Gastroesophageal sphincter (tissue), 4 donors: ENCODE results near the gene DNTT. TPM values are rescaled to one million over a fixed set of nuclear protein-coding genes. Genes with fewer than 3 reads are reported as not detected.

ENCODE experiments used
- ATAC-seq: fragments of 150-250 bp; one replicate; pipeline ENCODE4 v1.9.1; 2016; ENCODE audit warnings: mild to moderate bottlenecking, moderate library complexity
- H3K27ac ChIP-seq, 4 donors: fragments of 200-600 bp; sonication (generic) in 3 of 4; 1 replicate in 3 of 4; 2 replicates in 1 of 4; pipeline ENCODE4 v1.5.1; 2016 to 2019
- H3K27me3 ChIP-seq: fragments of 200-600 bp; sonication (generic); one replicate; pipeline ENCODE4 v1.5.1; 2019
- H3K36me3 ChIP-seq, 2 donors: fragments of 200-600 bp; sonication (generic); one replicate each; pipeline ENCODE4 v1.5.1; 2019; ENCODE audit warnings: control low read depth in 1 of 2
- H3K4me1 ChIP-seq, 3 donors: fragments of 200-600 bp; sonication (generic); 1 replicate in 2 of 3; 2 replicates in 1 of 3; pipeline ENCODE4 v1.5.1; 2016 to 2019; ENCODE audit warnings: control low read depth in 2 of 3
- H3K4me3 ChIP-seq, 2 donors: fragments of 200-600 bp; sonication (generic); one replicate each; pipeline ENCODE4 v1.5.1; 2019; ENCODE audit warnings: mild to moderate bottlenecking in 1 of 2, moderate library complexity in 1 of 2
- H3K9me3 ChIP-seq, 3 donors: fragments of 200-600 bp; sonication (generic); one replicate each; pipeline ENCODE4 v1.5.1; 2017 to 2019; ENCODE audit warnings: control low read depth in 2 of 3
- CTCF ChIP-seq, 4 experiments: fragments of 200-600 bp in 2 of 4; fragments of 450-650 bp in 2 of 4; sonication (generic) in 1 of 4; IDR thresholded peaks; one replicate each; pipeline ENCODE4 v1.5.1; 2017 to 2019; ENCODE audit warnings: antibody characterized with exemption in 4 of 4, mild to moderate bottlenecking in 2 of 4, moderate library complexity in 2 of 4
- EP300 ChIP-seq: sonication (generic); formaldehyde crosslinking; IDR thresholded peaks from one replicate; pipeline ENCODE4 v1.6.1; 2017; ENCODE audit warnings: antibody characterized with exemption, mild to moderate bottlenecking
- POLR2A ChIP-seq, 2 donors: fragments of 450-650 bp; IDR thresholded peaks; one replicate each; pipeline ENCODE4 v1.6.1; 2017; ENCODE audit warnings: antibody characterized with exemption in 2 of 2, mild to moderate bottlenecking in 2 of 2, moderate library complexity in 1 of 2
- POLR2AphosphoS5 ChIP-seq: sonication (generic); formaldehyde crosslinking; IDR thresholded peaks from one replicate; pipeline ENCODE4 v1.6.1; 2017; ENCODE audit warnings: antibody characterized with exemption
- WGBS, 2 donors: methylation state at CpG; one replicate each; pipeline ENCODE4 v1.1.5; 2018; ENCODE audit warnings: low coverage in 1 of 2; 5-methylcytosine and 5-hydroxymethylcytosine counted together
- total RNA-seq, 4 donors: library from RNA; depleted of rRNA; stranded (reverse); fragments of >200 nt; gene quantifications; one replicate each; pipeline ENCODE4 v1.1.0, GENCODE V29; 2016

The DNTT gene
- total RNA-seq, 4 donors from 2014 or later: not detected

- Histone ChIP-seq H3K4me3 (no peak overlapping the region), H3K9me3 (no peaks in the 10 kb centered on the region), H3K27me3 (no peaks in the 10 kb centered on the region), H3K27ac (no peak overlapping the region), H3K4me1 (peaks cover 0 to 21% (median 5%) of the 10 kb centered on the region in 3 donors), H3K36me3 (no peaks in the 10 kb centered on the region)
- TF ChIP-seq EP300 (no peak), POLR2A (IDR thresholded peaks at IDR 0.05) (no peak), CTCF (IDR thresholded peaks at IDR 0.05) (no peak), POLR2AphosphoS5 (no peak)
- no peak for ATAC-seq
- 59 to 85% methylated on average over 2 to 4 of the region's 4 CpGs for WGBS, 2 donors
Observed at GRCh38 chr10:96290368-96291133, 13.7 kb upstream of the DNTT start.

DNA sequence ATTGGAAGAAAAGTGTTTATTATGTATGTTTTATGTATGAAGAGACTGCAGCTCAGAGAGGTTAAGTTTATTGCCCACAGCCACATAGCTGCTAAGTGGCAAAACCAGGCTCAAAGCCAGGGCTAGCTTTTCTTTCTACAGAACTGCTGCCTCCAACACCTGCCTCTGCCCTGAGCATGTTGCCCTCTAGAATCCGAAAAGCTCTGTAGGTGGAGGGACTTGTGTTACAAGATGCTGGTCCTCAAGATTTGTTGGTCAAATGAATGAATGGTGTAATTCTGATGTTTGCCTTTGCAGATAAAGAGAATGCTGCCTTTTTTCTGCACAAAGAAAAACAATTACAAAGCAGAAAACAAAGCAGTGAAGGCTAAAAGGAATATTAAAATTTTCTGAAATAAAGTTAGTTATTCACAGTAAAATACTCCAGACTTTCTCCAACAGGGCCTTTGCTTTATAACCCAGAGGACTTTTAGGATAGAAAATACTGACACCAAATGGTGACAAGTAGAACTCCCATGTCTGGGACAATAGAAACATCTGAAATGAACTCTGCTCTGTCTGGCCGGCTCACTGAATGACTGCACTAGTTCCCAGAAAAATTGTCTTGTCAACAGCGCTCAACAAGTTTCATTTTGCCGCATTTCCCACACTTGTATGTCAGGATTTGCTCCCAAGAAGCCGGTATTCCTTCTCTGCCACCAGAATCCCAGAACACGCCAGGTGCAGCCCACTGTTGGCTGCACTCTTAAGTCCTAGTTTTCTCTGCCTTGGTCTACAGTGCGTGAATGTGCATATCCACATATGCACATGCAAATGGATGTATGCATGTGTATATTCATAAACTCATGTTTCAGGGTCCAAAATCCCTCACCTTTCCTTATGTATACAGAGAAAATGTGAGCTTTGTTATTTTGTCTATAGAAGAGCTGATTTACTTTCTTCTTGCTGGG, 11.0 kb upstream of the DNTT start:
- Histone ChIP-seq H3K4me3 (no peak overlapping the region), H3K9me3 (no peaks in the 10 kb centered on the region), H3K27ac (no peak overlapping the region), H3K27me3 (no peaks in the 10 kb centered on the region), H3K36me3 (no peaks in the 10 kb centered on the region), H3K4me1 (peaks cover 0 to 4% (median 0%) of the 10 kb centered on the region in 3 donors)
- 40 to 56% methylated on average over 6 to 7 of the region's 7 CpGs for WGBS, 2 donors
- TF ChIP-seq POLR2A (IDR thresholded peaks at IDR 0.05): no peak
- peak; percentile 15 to 69 (median 64) for TF ChIP-seq CTCF (IDR thresholded peaks at IDR 0.05)
- TF ChIP-seq EP300: no peak
- TF ChIP-seq POLR2AphosphoS5: no peak
- peak; percentile 72 for ATAC-seq

DNA sequence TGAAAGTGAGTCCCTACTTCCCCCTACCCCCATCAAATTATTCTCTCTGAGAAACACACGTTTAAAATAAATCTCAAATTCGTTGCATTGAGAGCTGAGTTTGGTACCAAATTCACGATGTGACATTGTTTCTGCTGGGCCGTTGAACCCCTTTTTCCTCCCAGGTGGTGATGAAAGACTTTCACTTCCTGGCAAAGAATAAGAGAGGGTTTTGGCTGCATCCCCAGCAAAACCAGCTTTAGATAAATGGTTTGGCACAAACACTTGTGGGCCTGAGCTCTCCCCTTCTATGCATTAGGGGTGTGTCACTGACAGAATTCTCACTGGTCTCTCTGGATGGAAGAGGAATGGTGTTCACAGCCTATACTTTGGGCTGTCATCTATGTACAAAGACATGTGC, 8.8 kb upstream of the DNTT start:
- Histone ChIP-seq H3K9me3 (no peaks in the 10 kb centered on the region), H3K36me3 (no peaks in the 10 kb centered on the region), H3K4me1 (peaks cover 0 to 7% (median 0%) of the 10 kb centered on the region in 3 donors), H3K4me3 (no peak overlapping the region), H3K27me3 (peaks cover 4% of the 10 kb centered on the region), H3K27ac (no peak overlapping the region)
- WGBS, 2 donors: 41 to 57% methylated on average over 3 to 4 of the region's 4 CpGs
- no peak for ATAC-seq
- TF ChIP-seq EP300 (no peak), CTCF (IDR thresholded peaks at IDR 0.05) (no peak), POLR2A (IDR thresholded peaks at IDR 0.05) (no peak), POLR2AphosphoS5 (no peak)

DNA sequence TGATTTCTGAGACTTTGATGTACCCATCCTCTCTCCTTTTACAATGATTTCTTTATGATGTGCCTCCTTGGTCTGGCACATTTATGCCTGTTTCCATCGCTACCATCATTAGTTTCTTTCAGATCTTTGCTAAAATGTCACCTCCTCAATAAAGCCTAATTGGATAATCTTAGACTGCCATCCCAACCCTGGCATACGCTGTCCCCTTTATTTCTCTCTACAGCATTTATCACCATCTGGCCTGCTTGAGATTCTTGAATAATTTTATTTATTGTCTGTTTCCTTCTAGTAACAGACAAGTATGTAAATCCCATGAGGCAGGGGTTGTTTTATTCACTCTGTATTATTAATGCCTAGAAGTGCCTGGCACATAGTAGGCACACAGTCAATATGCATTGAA, 6.7 kb upstream of the DNTT start:
- Histone ChIP-seq H3K36me3 (no peaks in the 10 kb centered on the region), H3K4me1 (peaks cover 0 to 7% (median 0%) of the 10 kb centered on the region in 3 donors), H3K27me3 (peaks cover 4% of the 10 kb centered on the region), H3K4me3 (no peak overlapping the region), H3K27ac (no peak overlapping the region), H3K9me3 (no peaks in the 10 kb centered on the region)
- ATAC-seq: no peak
- TF ChIP-seq EP300 (no peak), CTCF (IDR thresholded peaks at IDR 0.05) (no peak), POLR2A (IDR thresholded peaks at IDR 0.05) (no peak), POLR2AphosphoS5 (no peak)
- WGBS, 2 donors: 93 to 96% methylated on average over 2 of the region's 2 CpGs
